Liver (tissue), 9 donors: ENCODE data around the gene APBA2. TPM values are rescaled to one million over a fixed set of nuclear protein-coding genes. Genes with fewer than 3 reads are reported as not detected.

Experiments
- DNase-seq: peaks from one replicate; pipeline ENCODE4 v3.0.0-alpha.2; 2017; ENCODE audit warnings: low spot score
- H3K27ac ChIP-seq, 2 donors: one replicate each; pipeline ENCODE4 v1.7.0; 2013; ENCODE audit warnings: inconsistent platforms in 2 of 2, low read length in 2 of 2, control low read depth in 1 of 2, low read depth in 1 of 2, mild to moderate bottlenecking in 1 of 2
- H3K27me3 ChIP-seq, 4 donors: one replicate each; pipeline versions ENCODE4 v1.6.1 to v1.7.0; 2013; ENCODE audit warnings: low read length in 3 of 4, inconsistent platforms in 1 of 4, mild to moderate bottlenecking in 1 of 4, moderate library complexity in 1 of 4; ENCODE audit not compliant: control insufficient read depth in 4 of 4, insufficient read depth in 4 of 4
- H3K36me3 ChIP-seq, 4 donors: one replicate each; pipeline versions ENCODE4 v1.6.1 to v1.7.0; 2013; ENCODE audit warnings: low read length in 3 of 4, mild to moderate bottlenecking in 3 of 4, low read depth in 1 of 4, moderate library complexity in 1 of 4; ENCODE audit not compliant: control insufficient read depth in 4 of 4, insufficient read depth in 3 of 4
- H3K4me1 ChIP-seq, 4 donors: one replicate each; pipeline versions ENCODE4 v1.6.1 to v1.7.0; 2013; ENCODE audit warnings: low read length in 3 of 4, mild to moderate bottlenecking in 3 of 4, moderate library complexity in 1 of 4; ENCODE audit not compliant: control insufficient read depth in 4 of 4, insufficient read depth in 4 of 4
- H3K4me3 ChIP-seq, 3 donors: one replicate each; pipeline versions ENCODE4 v1.6.1 to v1.7.0; 2013; ENCODE audit warnings: low read length in 3 of 3, control low read depth in 1 of 3, low read depth in 1 of 3, mild to moderate bottlenecking in 1 of 3
- H3K9ac ChIP-seq, 2 donors: one replicate each; pipeline ENCODE4 v1.7.0; 2013; ENCODE audit warnings: low read length in 2 of 2, mild to moderate bottlenecking in 2 of 2, moderate library complexity in 2 of 2, control low read depth in 1 of 2, low read depth in 1 of 2
- H3K9me3 ChIP-seq, 4 donors: one replicate each; pipeline versions ENCODE4 v1.6.1 to v1.7.0; 2013; ENCODE audit warnings: low read length in 3 of 4; ENCODE audit not compliant: control insufficient read depth in 4 of 4
- ATF3 ChIP-seq: IDR thresholded peaks from 2 replicates; pipeline ENCODE4 v1.6.1; 2016; ENCODE audit warnings: antibody characterized with exemption
- CTCF ChIP-seq: fragments of 150-350 bp; IDR thresholded peaks from 2 replicates; pipeline ENCODE4 v1.5.1; 2017; ENCODE audit warnings: improper control_type of control experiment, low read depth, low read length; ENCODE audit not compliant: missing input control
- EGR1 ChIP-seq, 2 donors: IDR thresholded peaks; 2 replicates each; pipeline ENCODE4 v1.6.1; 2016 to 2018; ENCODE audit warnings: antibody characterized with exemption in 2 of 2, low read depth in 2 of 2
- FOXA1 ChIP-seq: IDR thresholded peaks from 2 replicates; pipeline ENCODE4 v1.6.1; 2016; ENCODE audit warnings: antibody characterized with exemption
- GABPA ChIP-seq, 2 donors: IDR thresholded peaks in 1 of 2; conservative IDR thresholded peaks in 1 of 2; 2 replicates each; pipeline ENCODE4 v1.6.1; 2016; ENCODE audit warnings: antibody characterized with exemption in 2 of 2, mild to moderate bottlenecking in 1 of 2, moderate library complexity in 1 of 2
- HNF4A ChIP-seq, 2 donors: conservative IDR thresholded peaks; 2 replicates each; pipeline ENCODE4 v1.6.1; 2016; ENCODE audit warnings: antibody characterized with exemption in 2 of 2, mild to moderate bottlenecking in 2 of 2
- HNF4G ChIP-seq: IDR thresholded peaks from 2 replicates; pipeline ENCODE4 v1.6.1; 2016; ENCODE audit warnings: antibody characterized with exemption
- JUND ChIP-seq, 2 donors: IDR thresholded peaks; 2 replicates each; pipeline ENCODE4 v1.6.1; 2016; ENCODE audit warnings: antibody characterized with exemption in 2 of 2
- MAX ChIP-seq: IDR thresholded peaks from 2 replicates; pipeline ENCODE4 v1.6.1; 2016; ENCODE audit warnings: antibody characterized with exemption
- NR2F2 ChIP-seq: IDR thresholded peaks from 2 replicates; pipeline ENCODE4 v1.6.1; 2016; ENCODE audit warnings: antibody characterized with exemption
- RAD21 ChIP-seq, 2 donors: IDR thresholded peaks; 2 replicates each; pipeline ENCODE4 v1.6.1; 2016; ENCODE audit warnings: antibody characterized with exemption in 2 of 2, mild to moderate bottlenecking in 2 of 2
- REST ChIP-seq: IDR thresholded peaks from 2 replicates; pipeline ENCODE4 v1.6.1; 2016; ENCODE audit warnings: antibody characterized with exemption, mild to moderate bottlenecking
- RXRA ChIP-seq, 2 donors: IDR thresholded peaks; 2 replicates each; pipeline ENCODE4 v1.6.1; 2017 to 2018; ENCODE audit warnings: antibody characterized with exemption in 2 of 2, mild to moderate bottlenecking in 1 of 2
- SP1 ChIP-seq: IDR thresholded peaks from 2 replicates; pipeline ENCODE4 v1.6.1; 2018; ENCODE audit warnings: antibody characterized with exemption, mild to moderate bottlenecking
- TAF1 ChIP-seq: conservative IDR thresholded peaks from 2 replicates; pipeline ENCODE4 v1.6.1; 2016; ENCODE audit warnings: antibody characterized with exemption, mild to moderate bottlenecking
- YY1 ChIP-seq: IDR thresholded peaks from 2 replicates; pipeline ENCODE4 v1.6.1; 2016; ENCODE audit warnings: antibody characterized with exemption, mild to moderate bottlenecking
- ZBTB33 ChIP-seq: IDR thresholded peaks from 2 replicates; pipeline ENCODE4 v1.6.1; 2016; ENCODE audit warnings: antibody characterized with exemption
- WGBS: extraction: QIAGEN DNeasy Blood & Tissue Kit; methylation state at CpG from one replicate; pipeline ENCODE4 v1.1.7; 2013; 5-methylcytosine and 5-hydroxymethylcytosine counted together
- polyA plus RNA-seq, 2 donors: library from polyadenylated mRNA; stranded (reverse) in 1 of 2; unstranded in 1 of 2; fragments of 200-250 nt in 1 of 2; fragments of >200 nt in 1 of 2; fragmentation: Nextera tagmentation in 1 of 2; extraction: Ambion mirVana in 1 of 2; gene quantifications; one replicate each; pipeline versions ENCODE4 v1.2.1 to v1.2.3, GENCODE V29; 2013 to 2015
- total RNA-seq, 2 donors: library from RNA; depleted of rRNA; stranded (reverse); fragments of >200 nt; gene quantifications; one replicate each; pipeline ENCODE4 v1.2.3, GENCODE V29; 2014
- donor health status: healthy.
- donor health status: healthy.
- donor health status: healthy.
- donor health status: healthy.
- donor health status: healthy.

The APBA2 gene
- total and polyA plus RNA-seq, 4 donors, result 0.38 to 2.9 (median 1.7) TPM

GRCh38 chr15:29032229-29032625 lies 146.5 kb downstream of the APBA2 start:
- Histone ChIP-seq H3K27ac (no peak overlapping the region), H3K36me3 (no peaks in the 10 kb centered on the region), H3K4me3 (no peak overlapping the region), H3K27me3 (no peaks in the 10 kb centered on the region), H3K4me1 (no peaks in the 10 kb centered on the region), H3K9me3 (no peaks in the 10 kb centered on the region), H3K9ac (no peak overlapping the region)
- no peak for DNase-seq
- no peak for TF ChIP-seq MAX
- WGBS, result 84% methylated on average over 4 of the region's 4 CpGs

- 85% methylated on average over 5 of the region's 5 CpGs for WGBS
- no peak overlapping the region for H3K4me3 ChIP-seq
- no peak overlapping the region for H3K9ac ChIP-seq
- no peak for TF ChIP-seq NR2F2
- TF ChIP-seq SP1, result no peak
- no peaks in the 10 kb centered on the region for H3K4me1 ChIP-seq
- no peaks in the 10 kb centered on the region for H3K27me3 ChIP-seq
- no peaks in the 10 kb centered on the region for H3K9me3 ChIP-seq
- no peak for DNase-seq
- H3K36me3 ChIP-seq, result no peaks in the 10 kb centered on the region
- H3K27ac ChIP-seq, result no peak overlapping the region
These were observed 147.0 kb downstream of the APBA2 start for GRCh38 chr15:29032751-29033150.

GRCh38 chr15:29034151-29034550 lies 148.4 kb downstream of the APBA2 start:
- no peak overlapping the region for H3K27ac ChIP-seq
- no peaks in the 10 kb centered on the region for H3K4me1 ChIP-seq
- no peaks in the 10 kb centered on the region for H3K36me3 ChIP-seq
- H3K4me3 ChIP-seq, result no peak overlapping the region
- no peak overlapping the region for H3K9ac ChIP-seq
- DNase-seq, result no peak
- no peaks in the 10 kb centered on the region for H3K9me3 ChIP-seq
- 73% methylated on average over 3 of the region's 3 CpGs for WGBS
- no peak for TF ChIP-seq GABPA (IDR thresholded peaks at IDR 0.05 in 1 of 2, conservative IDR thresholded peaks at IDR 0.05 in 1 of 2)
- no peak for TF ChIP-seq EGR1 (IDR thresholded peaks at IDR 0.05; ENCODE audit: low read depth in 2 of 2)
- TF ChIP-seq HNF4A (conservative IDR thresholded peaks at IDR 0.05), result no peak
- no peak for TF ChIP-seq CTCF
- no peak for TF ChIP-seq SP1
- no peak for TF ChIP-seq REST
- no peak for TF ChIP-seq MAX
- no peak for TF ChIP-seq FOXA1
- TF ChIP-seq HNF4G, result no peak
- no peak for TF ChIP-seq RXRA (IDR thresholded peaks at IDR 0.05)
- TF ChIP-seq YY1, result no peak
- TF ChIP-seq TAF1, result no peak
- no peak for TF ChIP-seq ZBTB33
- no peak for TF ChIP-seq ATF3
- TF ChIP-seq JUND (IDR thresholded peaks at IDR 0.05), result no peak
- TF ChIP-seq RAD21 (IDR thresholded peaks at IDR 0.05), result no peak
- no peaks in the 10 kb centered on the region for H3K27me3 ChIP-seq
